Tibial artery (tissue), 4 donors: ENCODE measurements around the gene NTRK3.
A peak's percentile ranks its signal among the peaks of the same experiment; 100 is the strongest.

Experiments
- DNase-seq, 2 donors: peaks; one replicate each; pipeline ENCODE4 v3.0.0-alpha.2; 2019
- H3K27ac ChIP-seq, 2 donors: fragments of 200-600 bp; sonication (generic) in 1 of 2; 1 replicate in 1 of 2; 2 replicates in 1 of 2; pipeline ENCODE4 v1.5.1; 2018 to 2019; ENCODE audit warnings: mild to moderate bottlenecking in 1 of 2
- H3K27me3 ChIP-seq, 2 donors: fragments of 200-600 bp; sonication (generic) in 1 of 2; one replicate each; pipeline versions ENCODE4 v1.5.1 to v1.6.0; 2016 to 2019
- H3K36me3 ChIP-seq, 3 donors: fragments of 200-600 bp; sonication (generic) in 2 of 3; one replicate each; pipeline ENCODE4 v1.5.1; 2016 to 2019; ENCODE audit warnings: mild to moderate bottlenecking in 2 of 3
- H3K4me1 ChIP-seq, 4 donors: fragments of 200-600 bp; sonication (generic) in 2 of 4; 1 replicate in 3 of 4; 2 replicates in 1 of 4; pipeline ENCODE4 v1.5.1; 2016 to 2019
- H3K4me3 ChIP-seq, 2 donors: fragments of 200-600 bp; sonication (generic) in 1 of 2; 1 replicate in 1 of 2; 2 replicates in 1 of 2; pipeline ENCODE4 v1.5.1; 2018 to 2019; ENCODE audit warnings: mild to moderate bottlenecking in 2 of 2
- H3K9me3 ChIP-seq, 3 donors: fragments of 200-600 bp; sonication (generic) in 1 of 3; one replicate each; pipeline ENCODE4 v1.5.1; 2016 to 2019
- CTCF ChIP-seq, 2 experiments: fragments of 200-600 bp in 1 of 2; fragments of 450-650 bp in 1 of 2; IDR thresholded peaks; one replicate each; pipeline ENCODE4 v1.5.1; 2017 to 2019; ENCODE audit warnings: antibody characterized with exemption in 2 of 2, mild to moderate bottlenecking in 1 of 2, moderate library complexity in 1 of 2
- intact Hi-C: fragments of 100-400 bp; cut with DNase I; formaldehyde crosslinking; loops from one replicate; pipeline ENCODE4 v1.15.0; 2023; ENCODE audit warnings: low total_unique reads

The NTRK3 gene

DNA sequence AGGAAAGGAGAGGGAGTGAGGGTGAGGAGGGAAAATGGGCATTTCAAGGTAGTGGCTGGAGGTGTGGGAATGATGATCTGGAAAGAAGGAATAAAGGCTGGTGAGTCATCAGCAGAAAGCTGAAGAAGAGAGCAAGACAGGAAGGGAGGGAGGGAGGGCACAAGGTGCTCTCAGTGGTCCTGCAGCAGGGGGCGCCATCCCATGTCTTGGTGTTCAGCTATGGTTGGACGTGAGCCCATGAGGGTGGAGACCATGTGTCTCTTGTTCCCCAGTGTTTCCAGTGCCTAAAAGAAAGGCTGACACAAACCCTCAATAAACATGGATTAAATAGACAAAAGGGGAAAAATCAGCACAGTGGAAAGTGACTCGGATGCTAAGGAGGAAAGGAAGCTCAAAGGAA, 228.5 kb downstream of the NTRK3 start:
- Histone ChIP-seq H3K9me3 (no peaks in the 10 kb centered on the region), H3K27me3 (no peaks in the 10 kb centered on the region), H3K4me1 (no peaks in the 10 kb centered on the region), H3K36me3 (peaks cover 8 to 19% (median 16%) of the 10 kb centered on the region in 3 donors), H3K27ac (no peak overlapping the region), H3K4me3 (no peak overlapping the region)
- intact Hi-C loops: no loop called here
- TF ChIP-seq CTCF (IDR thresholded peaks at IDR 0.05): no peak
- DNase-seq: no peak

- DNase-seq: no peak
- peaks cover 0 to 8% (median 0%) of the 10 kb centered on the region in 3 donors for H3K36me3 ChIP-seq
- no peak overlapping the region for H3K27ac ChIP-seq
- H3K27me3 ChIP-seq: no peaks in the 10 kb centered on the region
- H3K9me3 ChIP-seq: no peaks in the 10 kb centered on the region
- H3K4me1 ChIP-seq: peaks cover 0 to 21% (median 8%) of the 10 kb centered on the region in 4 donors
- intact Hi-C loops: no loop called here
- no peak overlapping the region for H3K4me3 ChIP-seq
- no peak for TF ChIP-seq CTCF (IDR thresholded peaks at IDR 0.05)
These were observed 232.6 kb downstream of the NTRK3 start for GRCh38 chr15:88023914-88024313.

DNA sequence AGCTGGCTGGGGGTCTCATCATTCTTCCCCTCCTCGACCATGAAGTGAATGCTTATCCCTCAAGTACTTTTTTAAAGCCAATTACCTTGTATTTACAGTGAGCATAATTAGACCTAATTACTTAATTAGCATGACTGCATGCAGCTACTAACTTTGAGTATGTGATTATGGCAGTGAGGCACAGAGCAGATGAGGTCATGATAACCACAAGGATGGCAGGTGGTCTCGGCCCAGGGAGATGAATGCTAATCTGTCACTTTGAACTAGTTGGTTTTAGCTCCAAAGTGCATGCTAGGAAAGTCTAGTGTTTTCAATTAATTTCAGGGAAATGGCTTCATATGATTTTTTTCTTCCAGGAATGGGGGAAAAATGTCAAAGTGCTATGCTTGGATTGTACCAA, 233.8 kb downstream of the NTRK3 start:
- no peaks in the 10 kb centered on the region for H3K9me3 ChIP-seq
- no peak for DNase-seq
- H3K4me1 ChIP-seq: peaks cover 0 to 24% (median 8%) of the 10 kb centered on the region in 4 donors
- H3K27me3 ChIP-seq: no peaks in the 10 kb centered on the region
- intact Hi-C loops: no loop called here
- no peak for TF ChIP-seq CTCF (IDR thresholded peaks at IDR 0.05)
- H3K4me3 ChIP-seq: no peak overlapping the region
- H3K27ac ChIP-seq: no peak overlapping the region
- H3K36me3 ChIP-seq: peaks cover 0 to 8% (median 0%) of the 10 kb centered on the region in 3 donors

DNA sequence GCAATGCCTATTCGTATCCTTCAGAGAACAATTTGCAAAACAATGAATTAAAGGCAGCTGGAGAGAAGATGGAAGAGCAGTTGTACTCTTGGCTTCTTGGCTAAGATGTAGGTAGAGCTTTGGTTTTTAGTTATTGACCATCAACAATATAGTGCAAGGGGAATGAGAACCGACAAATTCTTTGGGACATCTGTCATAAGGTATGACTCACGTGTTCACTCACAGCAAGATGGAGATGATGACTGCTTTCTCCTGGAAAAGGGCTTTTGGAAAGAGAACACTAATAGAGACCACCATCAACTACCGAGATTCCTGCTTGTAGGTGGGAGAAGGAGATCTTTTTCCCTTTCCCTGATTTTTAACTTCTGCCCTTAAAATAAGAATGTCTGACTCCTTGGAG, 234.9 kb downstream of the NTRK3 start:
- TF ChIP-seq CTCF (IDR thresholded peaks at IDR 0.05): no peak
- Histone ChIP-seq H3K27me3 (no peaks in the 10 kb centered on the region), H3K27ac (peak overlapping the region in 1 of 2 donors; percentile 32), H3K4me1 (peaks cover 0 to 24% (median 8%) of the 10 kb centered on the region in 4 donors), H3K36me3 (peaks cover 0 to 8% (median 0%) of the 10 kb centered on the region in 3 donors), H3K4me3 (no peak overlapping the region), H3K9me3 (no peaks in the 10 kb centered on the region)
- intact Hi-C loops: no loop called here
- no peak for DNase-seq

GRCh38 chr15:88020806-88021205, 235.7 kb downstream of the NTRK3 start:
- H3K27me3 ChIP-seq: no peaks in the 10 kb centered on the region
- intact Hi-C loops: no loop called here
- H3K9me3 ChIP-seq: no peaks in the 10 kb centered on the region
- TF ChIP-seq CTCF (IDR thresholded peaks at IDR 0.05): no peak
- peaks cover 0 to 8% (median 0%) of the 10 kb centered on the region in 3 donors for H3K36me3 ChIP-seq
- no peak for DNase-seq
- no peak overlapping the region for H3K4me3 ChIP-seq
- peaks cover 0 to 32% (median 8%) of the 10 kb centered on the region in 4 donors for H3K4me1 ChIP-seq
- peak overlapping the region; percentile 7 to 32 for H3K27ac ChIP-seq

DNA sequence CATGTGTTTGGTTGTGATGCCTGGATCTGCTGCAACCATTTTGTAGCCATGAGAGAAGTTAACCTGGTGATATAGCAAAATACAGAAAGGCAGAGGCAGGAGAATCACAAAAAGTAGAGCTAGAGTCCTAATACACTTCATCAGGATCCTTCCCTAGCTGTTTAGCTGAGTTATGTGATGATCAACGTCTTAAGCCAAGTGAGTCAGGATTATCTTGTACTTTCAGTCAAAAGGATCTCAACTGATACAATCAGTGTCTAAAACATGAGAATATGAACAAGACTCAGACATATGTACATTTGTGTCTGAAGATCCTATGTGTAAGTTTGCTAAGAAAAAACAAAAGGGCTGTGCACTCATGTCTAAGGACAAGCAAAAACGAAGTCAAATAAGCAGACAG, 236.9 kb downstream of the NTRK3 start:
- Histone ChIP-seq H3K27ac (no peak overlapping the region), H3K27me3 (no peaks in the 10 kb centered on the region), H3K9me3 (no peaks in the 10 kb centered on the region), H3K4me3 (no peak overlapping the region), H3K36me3 (no peaks in the 10 kb centered on the region), H3K4me1 (peaks cover 0 to 43% (median 18%) of the 10 kb centered on the region in 4 donors)
- intact Hi-C loops: loop anchor here (5.0 kb wide), 1 partner anchor 117 kb away; no protein-coding TSS in a partner anchor
- no peak for TF ChIP-seq CTCF (IDR thresholded peaks at IDR 0.05)
- DNase-seq: no peak
